SK-N-SH (cell line): ENCODE measurements around the gene ZNF521. TPM values are rescaled to one million over a fixed set of nuclear protein-coding genes. Genes with fewer than 3 reads are reported as not detected.

Experiments
- CTCF ChIA-PET: fragments of 300-600, 350-600 bp; formaldehyde crosslinking; extraction: SDS; loops from one replicate; lab custom pipeline; 2021; lab: Yijun Ruan, JAX
- POLR2A ChIA-PET: fragments of 350-600 bp; sonication (Branson Sonifier 250); formaldehyde crosslinking; extraction: SDS; loops from one replicate; lab custom pipeline; 2020; ENCODE audit warnings: antibody characterized with exemption, inconsistent platforms; lab: Yijun Ruan, JAX
- DNase-seq: peaks from one replicate; pipeline ENCODE4 v3.0.0; 2012
- H2AFZ ChIP-seq: fragments of 200-600 bp; sonication (generic); 2 replicates; pipeline ENCODE4 v1.8.1; 2016; ENCODE audit warnings: antibody characterized with exemption, mild to moderate bottlenecking, low read depth
- H3F3A ChIP-seq: fragments of 200-600 bp; sonication (generic); replicated peaks from 2 replicates; pipeline ENCODE3; 2016; ENCODE audit warnings: antibody characterized with exemption, mild to moderate bottlenecking; ENCODE audit not compliant: insufficient read depth
- H3K27ac ChIP-seq, 2 experiments: fragments of 200-500 bp in 1 of 2; fragments of 200-600 bp in 1 of 2; sonication (Bioruptor generic) in 1 of 2; sonication (generic), shearing (Covaris generic) in 1 of 2; 2 replicates each; pipeline versions ENCODE4 v1.5.1 to v1.6.1; 2014 to 2016; ENCODE audit warnings: low read depth in 2 of 2, inconsistent platforms in 1 of 2, low read length in 1 of 2, mild to moderate bottlenecking in 1 of 2, mixed read lengths in 1 of 2
- H3K27me3 ChIP-seq: fragments of 200-600 bp; sonication (generic), shearing (Covaris generic); 2 replicates; pipeline ENCODE4 v1.6.1; 2016; ENCODE audit warnings: mixed run types; ENCODE audit not compliant: insufficient read depth
- H3K36me3 ChIP-seq, 2 experiments: fragments of 200-500 bp in 1 of 2; fragments of 200-600 bp in 1 of 2; sonication (Bioruptor generic) in 1 of 2; sonication (generic) in 1 of 2; replicated peaks in 1 of 2; 2 replicates each; pipeline versions ENCODE3 to v1.5.1; 2014 to 2016; ENCODE audit warnings: low read length in 1 of 2, mild to moderate bottlenecking in 1 of 2; ENCODE audit not compliant: insufficient read depth in 2 of 2, control insufficient read depth in 1 of 2
- H3K4me1 ChIP-seq, 2 experiments: fragments of 200-500 bp in 1 of 2; fragments of 200-600 bp in 1 of 2; sonication (Bioruptor generic) in 1 of 2; sonication (generic), shearing (Covaris generic) in 1 of 2; 2 replicates each; pipeline versions ENCODE4 v1.5.1 to v1.6.1; 2014 to 2016; ENCODE audit warnings: low read depth in 1 of 2, low read length in 1 of 2, mixed run types in 1 of 2; ENCODE audit not compliant: insufficient read depth in 2 of 2, control insufficient read depth in 1 of 2
- H3K4me2 ChIP-seq: fragments of 200-600 bp; sonication (generic), shearing (Covaris generic); 2 replicates; pipeline ENCODE4 v1.6.1; 2017; ENCODE audit warnings: mixed run types
- H3K4me3 ChIP-seq, 2 experiments: fragments of 200-500 bp in 1 of 2; fragments of 200-600 bp in 1 of 2; sonication (Bioruptor generic) in 1 of 2; sonication (generic), shearing (Covaris generic) in 1 of 2; 2 replicates each; pipeline versions ENCODE4 v1.5.1 to v1.8.1; 2014 to 2016; ENCODE audit warnings: low read depth in 2 of 2, inconsistent platforms in 1 of 2, low read length in 1 of 2, mild to moderate bottlenecking in 1 of 2, mixed read lengths in 1 of 2, moderate library complexity in 1 of 2
- H3K79me2 ChIP-seq: fragments of 200-600 bp; sonication (generic); 2 replicates; pipeline ENCODE4 v1.8.1; 2017; ENCODE audit warnings: mild to moderate bottlenecking; ENCODE audit not compliant: insufficient read depth
- H3K9ac ChIP-seq: fragments of 200-600 bp; sonication (generic); 2 replicates; pipeline ENCODE4 v1.6.1; 2017; ENCODE audit warnings: mixed run types
- H3K9me2 ChIP-seq: fragments of 200-600 bp; sonication (generic); 2 replicates; pipeline ENCODE4 v1.6.1; 2017; ENCODE audit warnings: mixed run types
- H3K9me3 ChIP-seq: fragments of 200-600 bp; sonication (generic); 2 replicates; pipeline ENCODE4 v1.6.1; 2017; ENCODE audit warnings: mixed run types, mild to moderate bottlenecking, moderate library complexity
- H4K20me1 ChIP-seq: fragments of 200-600 bp; sonication (generic); 2 replicates; pipeline ENCODE4 v1.6.1; 2017; ENCODE audit warnings: mild to moderate bottlenecking, mixed run types; ENCODE audit not compliant: insufficient read depth
- ELF1 ChIP-seq: IDR thresholded peaks from 2 replicates; pipeline ENCODE4 v1.4.0; 2012
- FOXJ3 ChIP-seq: sonication (generic); formaldehyde crosslinking; IDR thresholded peaks from 2 replicates; pipeline ENCODE4 v1.5.1; 2020; ENCODE audit warnings: mild to moderate bottlenecking, missing genetic modification reagents
- FOXM1 ChIP-seq: IDR thresholded peaks from 2 replicates; pipeline ENCODE4 v1.4.0; 2012; ENCODE audit warnings: low read depth, mild to moderate bottlenecking
- MXI1 ChIP-seq: IDR thresholded peaks from 2 replicates; pipeline ENCODE4 v1.6.1; 2012; ENCODE audit warnings: mild to moderate bottlenecking, low read depth, low read length, improper control_type of control experiment
- NFIC ChIP-seq: IDR thresholded peaks from 2 replicates; pipeline ENCODE4 v1.4.0; 2012; ENCODE audit warnings: borderline replicate concordance
- POLR2AphosphoS5 ChIP-seq: IDR thresholded peaks from 2 replicates; pipeline ENCODE4 v1.6.1; 2012; ENCODE audit warnings: low read depth, low read length
- RAD21 ChIP-seq: IDR thresholded peaks from 2 replicates; pipeline ENCODE4 v1.6.1; 2012; ENCODE audit warnings: mild to moderate bottlenecking, low read length
- RCOR1 ChIP-seq: fragments of 150-350 bp; IDR thresholded peaks from 2 replicates; pipeline ENCODE4 v1.6.1; 2017; ENCODE audit warnings: antibody characterized with exemption, low read length
- RFX5 ChIP-seq: IDR thresholded peaks from 2 replicates; pipeline ENCODE4 v1.6.1; 2012; ENCODE audit warnings: mild to moderate bottlenecking, improper control_type of control experiment, low read length
- RXRA ChIP-seq: IDR thresholded peaks from 2 replicates; pipeline ENCODE4 v1.4.0; 2012; ENCODE audit warnings: low read depth, mild to moderate bottlenecking, borderline replicate concordance
- TEAD4 ChIP-seq: IDR thresholded peaks from 2 replicates; pipeline ENCODE4 v1.4.0; 2012; ENCODE audit warnings: mild to moderate bottlenecking, borderline replicate concordance; ENCODE audit not compliant: insufficient read depth
- WGBS: methylation state at CpG from one replicate; pipeline ENCODE4 v1.1.6; 2017; ENCODE audit warnings: low lambda C conversion rate; 5-methylcytosine and 5-hydroxymethylcytosine counted together
- polyA plus RNA-seq, 3 experiments: library from polyadenylated mRNA; depleted of rRNA; stranded (reverse); fragments of >200 nt; gene quantifications; 2 replicates each; pipeline ENCODE4 v1.2.3, GENCODE V29; 2012
- TF ChIP-seq, protein P1 (sequence below): IDR thresholded peaks from 2 replicates; pipeline ENCODE4; 2012
- TF ChIP-seq, protein P2 (sequence below): IDR thresholded peaks from 2 replicates; pipeline ENCODE4 v1.4.0; 2012; ENCODE audit warnings: low read depth, borderline replicate concordance
- TF ChIP-seq, protein P3 (sequence below): fragments of 150-350 bp; IDR thresholded peaks from 2 replicates; pipeline ENCODE4 v1.6.1; 2016; ENCODE audit warnings: mild to moderate bottlenecking, low read depth, low read length
- TF ChIP-seq, protein P4 (sequence below): fragments of 150-350 bp; IDR thresholded peaks from 2 replicates; pipeline ENCODE4 v1.6.1; 2017; ENCODE audit warnings: antibody characterized with exemption, low read length, low read depth, borderline replicate concordance
- TF ChIP-seq, protein P5 (sequence below): IDR thresholded peaks from 2 replicates; pipeline ENCODE4 v1.4.0; 2012; ENCODE audit warnings: low read depth, borderline replicate concordance

Gene ZNF521
- polyA plus RNA-seq, 1 of the 3 experiments (the other 2 are of a cell fraction), result 14.1 TPM

DNA sequence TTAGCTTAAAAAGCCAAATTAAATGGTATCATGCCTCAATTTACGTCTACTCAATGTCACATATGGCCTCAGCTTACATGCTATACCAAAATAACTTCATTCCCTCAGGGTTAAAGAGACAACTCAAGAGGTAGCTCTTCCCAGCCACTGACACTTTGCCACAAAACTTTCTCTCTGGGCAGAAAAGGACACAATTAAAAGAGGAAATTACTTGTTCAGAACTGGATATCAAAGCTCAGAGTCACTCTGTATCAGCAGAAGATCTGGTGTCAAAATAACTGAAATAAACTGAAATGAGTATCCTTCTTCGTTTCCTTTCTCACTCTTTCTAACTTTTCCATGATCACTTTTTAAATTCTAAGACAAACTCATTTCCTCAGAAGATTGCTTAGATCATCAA lies 108.7 kb downstream of the ZNF521 start:
- no peak for DNase-seq
- Histone ChIP-seq H3K9ac (no peak overlapping the region), H3K27ac (no peak overlapping the region), H3K4me3 (no peak overlapping the region), H3K27me3 (no peaks in the 10 kb centered on the region), H3K79me2 (no peaks in the 10 kb centered on the region), H4K20me1 (no peaks in the 10 kb centered on the region), H2AFZ (no peak overlapping the region), H3K4me1 (peaks cover 5 to 7% of the 10 kb centered on the region in 2 experiments; a peak in 3 of 4 replicates), H3K36me3 (no peaks in the 10 kb centered on the region), H3K9me3 (no peaks in the 10 kb centered on the region), H3F3A (peaks cover 6% of the 10 kb centered on the region), H3K4me2 (no peak overlapping the region), H3K9me2 (peaks cover 3% of the 10 kb centered on the region; the same call in 1 of the 2 replicates)
- WGBS, result 96% methylated on average over 2 of the region's 2 CpGs
- TF ChIP-seq ELF1, result no peak
- TF ChIP-seq, protein P1, sequence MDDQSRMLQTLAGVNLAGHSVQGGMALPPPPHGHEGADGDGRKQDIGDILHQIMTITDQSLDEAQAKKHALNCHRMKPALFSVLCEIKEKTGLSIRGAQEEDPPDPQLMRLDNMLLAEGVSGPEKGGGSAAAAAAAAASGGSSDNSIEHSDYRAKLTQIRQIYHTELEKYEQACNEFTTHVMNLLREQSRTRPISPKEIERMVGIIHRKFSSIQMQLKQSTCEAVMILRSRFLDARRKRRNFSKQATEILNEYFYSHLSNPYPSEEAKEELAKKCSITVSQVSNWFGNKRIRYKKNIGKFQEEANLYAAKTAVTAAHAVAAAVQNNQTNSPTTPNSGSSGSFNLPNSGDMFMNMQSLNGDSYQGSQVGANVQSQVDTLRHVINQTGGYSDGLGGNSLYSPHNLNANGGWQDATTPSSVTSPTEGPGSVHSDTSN, result no peak
- TF ChIP-seq, protein P2, sequence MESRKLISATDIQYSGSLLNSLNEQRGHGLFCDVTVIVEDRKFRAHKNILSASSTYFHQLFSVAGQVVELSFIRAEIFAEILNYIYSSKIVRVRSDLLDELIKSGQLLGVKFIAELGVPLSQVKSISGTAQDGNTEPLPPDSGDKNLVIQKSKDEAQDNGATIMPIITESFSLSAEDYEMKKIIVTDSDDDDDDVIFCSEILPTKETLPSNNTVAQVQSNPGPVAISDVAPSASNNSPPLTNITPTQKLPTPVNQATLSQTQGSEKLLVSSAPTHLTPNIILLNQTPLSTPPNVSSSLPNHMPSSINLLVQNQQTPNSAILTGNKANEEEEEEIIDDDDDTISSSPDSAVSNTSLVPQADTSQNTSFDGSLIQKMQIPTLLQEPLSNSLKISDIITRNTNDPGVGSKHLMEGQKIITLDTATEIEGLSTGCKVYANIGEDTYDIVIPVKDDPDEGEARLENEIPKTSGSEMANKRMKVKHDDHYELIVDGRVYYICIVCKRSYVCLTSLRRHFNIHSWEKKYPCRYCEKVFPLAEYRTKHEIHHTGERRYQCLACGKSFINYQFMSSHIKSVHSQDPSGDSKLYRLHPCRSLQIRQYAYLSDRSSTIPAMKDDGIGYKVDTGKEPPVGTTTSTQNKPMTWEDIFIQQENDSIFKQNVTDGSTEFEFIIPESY, result no peak
- no peak for TF ChIP-seq MXI1
- CTCF ChIA-PET, result interaction anchor here (1.0 to 2.7 kb wide), 3 partner anchors 10 to 40 kb away, joined by 3 to 7 read pairs (median 4); no protein-coding TSS in a partner anchor
- POLR2A ChIA-PET, result no interaction called here

DNA sequence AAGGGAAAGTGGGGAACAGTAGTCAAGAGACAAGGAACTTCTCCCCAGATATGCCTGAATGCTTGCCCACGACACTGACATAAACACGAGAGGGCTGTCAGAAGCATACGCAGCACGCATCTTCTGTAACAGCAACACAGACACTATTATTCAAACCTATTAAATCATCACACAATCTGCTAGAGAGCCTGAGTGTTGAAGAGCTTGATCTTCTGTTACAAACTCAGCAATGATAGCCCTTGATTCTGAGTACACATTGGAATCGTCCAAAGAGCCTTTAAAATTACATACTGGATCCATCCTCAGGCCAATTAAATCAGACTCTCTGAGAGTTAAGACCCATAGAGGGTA lies 111.6 kb downstream of the ZNF521 start:
- 85% methylated on average over 5 of the region's 5 CpGs for WGBS
- H3K4me1 ChIP-seq, result peaks cover 5 to 7% of the 10 kb centered on the region in 2 experiments; a peak in 3 of 4 replicates
- TF ChIP-seq TEAD4 (no peak), FOXJ3 (no peak), FOXM1 (no peak), NFIC (no peak), RAD21 (no peak), RCOR1 (no peak), RXRA (no peak), POLR2AphosphoS5 (no peak), MXI1 (no peak), RFX5 (no peak)
- TF ChIP-seq, protein P3, sequence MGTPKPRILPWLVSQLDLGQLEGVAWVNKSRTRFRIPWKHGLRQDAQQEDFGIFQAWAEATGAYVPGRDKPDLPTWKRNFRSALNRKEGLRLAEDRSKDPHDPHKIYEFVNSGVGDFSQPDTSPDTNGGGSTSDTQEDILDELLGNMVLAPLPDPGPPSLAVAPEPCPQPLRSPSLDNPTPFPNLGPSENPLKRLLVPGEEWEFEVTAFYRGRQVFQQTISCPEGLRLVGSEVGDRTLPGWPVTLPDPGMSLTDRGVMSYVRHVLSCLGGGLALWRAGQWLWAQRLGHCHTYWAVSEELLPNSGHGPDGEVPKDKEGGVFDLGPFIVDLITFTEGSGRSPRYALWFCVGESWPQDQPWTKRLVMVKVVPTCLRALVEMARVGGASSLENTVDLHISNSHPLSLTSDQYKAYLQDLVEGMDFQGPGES, result no peak
- TF ChIP-seq, protein P4, sequence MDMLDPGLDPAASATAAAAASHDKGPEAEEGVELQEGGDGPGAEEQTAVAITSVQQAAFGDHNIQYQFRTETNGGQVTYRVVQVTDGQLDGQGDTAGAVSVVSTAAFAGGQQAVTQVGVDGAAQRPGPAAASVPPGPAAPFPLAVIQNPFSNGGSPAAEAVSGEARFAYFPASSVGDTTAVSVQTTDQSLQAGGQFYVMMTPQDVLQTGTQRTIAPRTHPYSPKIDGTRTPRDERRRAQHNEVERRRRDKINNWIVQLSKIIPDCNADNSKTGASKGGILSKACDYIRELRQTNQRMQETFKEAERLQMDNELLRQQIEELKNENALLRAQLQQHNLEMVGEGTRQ, result no peak
- TF ChIP-seq, protein P5, sequence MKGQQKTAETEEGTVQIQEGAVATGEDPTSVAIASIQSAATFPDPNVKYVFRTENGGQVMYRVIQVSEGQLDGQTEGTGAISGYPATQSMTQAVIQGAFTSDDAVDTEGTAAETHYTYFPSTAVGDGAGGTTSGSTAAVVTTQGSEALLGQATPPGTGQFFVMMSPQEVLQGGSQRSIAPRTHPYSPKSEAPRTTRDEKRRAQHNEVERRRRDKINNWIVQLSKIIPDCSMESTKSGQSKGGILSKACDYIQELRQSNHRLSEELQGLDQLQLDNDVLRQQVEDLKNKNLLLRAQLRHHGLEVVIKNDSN, result no peak
- H4K20me1 ChIP-seq, result no peaks in the 10 kb centered on the region
- H3K9me3 ChIP-seq, result no peaks in the 10 kb centered on the region
- CTCF ChIA-PET, result interaction anchor here (1.4 kb wide), 1 partner anchor 11 kb away, joined by 4 read pairs; no protein-coding TSS in a partner anchor
- H3K4me2 ChIP-seq, result no peak overlapping the region
- no peaks in the 10 kb centered on the region for H3K27me3 ChIP-seq
- H3K36me3 ChIP-seq, result no peaks in the 10 kb centered on the region
- POLR2A ChIA-PET, result no interaction called here
- H3F3A ChIP-seq, result no peaks in the 10 kb centered on the region
- no peak for DNase-seq
- H3K9me2 ChIP-seq, result peaks cover 3% of the 10 kb centered on the region; the same call in 1 of the 2 replicates
- no peak overlapping the region for H3K27ac ChIP-seq
- no peak overlapping the region for H2AFZ ChIP-seq
- H3K79me2 ChIP-seq, result no peaks in the 10 kb centered on the region
- H3K4me3 ChIP-seq, result no peak overlapping the region
- no peak overlapping the region for H3K9ac ChIP-seq
